HUES6 (cell line): ENCODE measurements around the gene GBA2.

Source experiments
- H3K27ac ChIP-seq: 2 replicates; pipeline ENCODE4 v1.7.0; 2013; ENCODE audit warnings: low read depth, mild to moderate bottlenecking, low read length, inconsistent platforms
- H3K27me3 ChIP-seq: 2 replicates; pipeline ENCODE4 v1.6.1; 2013; ENCODE audit warnings: low read length; ENCODE audit not compliant: control insufficient read depth, insufficient read depth
- H3K36me3 ChIP-seq: 2 replicates; pipeline ENCODE4 v1.6.1; 2013; ENCODE audit warnings: low read length; ENCODE audit not compliant: control insufficient read depth, insufficient read depth
- H3K4me1 ChIP-seq: 2 replicates; pipeline ENCODE4 v1.6.1; 2013; ENCODE audit warnings: low read length; ENCODE audit not compliant: control insufficient read depth, insufficient read depth
- H3K4me3 ChIP-seq: 2 replicates; pipeline ENCODE4 v1.5.1; 2013; ENCODE audit warnings: low read depth, low read length
- H3K9ac ChIP-seq: one replicate; pipeline ENCODE4 v1.6.1; 2013; ENCODE audit warnings: mild to moderate bottlenecking, low read length
- H3K9me3 ChIP-seq: 2 replicates; pipeline ENCODE4 v1.6.1; 2013; ENCODE audit warnings: low read depth, low read length; ENCODE audit not compliant: control insufficient read depth, insufficient read depth

The GBA2 gene

DNA sequence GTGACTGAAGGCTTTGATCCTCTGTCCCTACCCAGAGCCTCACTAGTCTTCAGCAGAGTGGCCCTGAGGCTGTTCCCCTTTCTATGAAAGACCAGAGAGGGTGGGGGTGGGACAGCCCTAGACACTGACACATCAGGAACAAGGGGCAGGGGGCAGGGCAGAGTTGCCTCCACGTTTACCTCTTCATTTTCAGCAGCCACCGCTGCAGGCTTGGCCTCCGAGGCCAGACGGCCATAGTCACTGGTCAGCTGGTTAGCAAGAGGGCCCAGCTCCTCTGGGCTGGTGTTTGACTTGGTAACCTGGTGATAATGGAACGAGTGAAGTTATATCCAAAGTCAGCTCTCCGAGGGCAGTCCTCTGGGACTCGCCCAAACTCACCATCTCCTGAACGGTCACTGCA, 43.7 kb downstream of the GBA2 start:
- no peaks in the 10 kb centered on the region for H3K27me3 ChIP-seq
- H3K36me3 ChIP-seq: peaks cover 92% of the 10 kb centered on the region
- H3K27ac ChIP-seq: no peak overlapping the region
- H3K4me3 ChIP-seq: no peak overlapping the region
- no peaks in the 10 kb centered on the region for H3K9me3 ChIP-seq
- no peak overlapping the region for H3K9ac ChIP-seq
- no peaks in the 10 kb centered on the region for H3K4me1 ChIP-seq

DNA sequence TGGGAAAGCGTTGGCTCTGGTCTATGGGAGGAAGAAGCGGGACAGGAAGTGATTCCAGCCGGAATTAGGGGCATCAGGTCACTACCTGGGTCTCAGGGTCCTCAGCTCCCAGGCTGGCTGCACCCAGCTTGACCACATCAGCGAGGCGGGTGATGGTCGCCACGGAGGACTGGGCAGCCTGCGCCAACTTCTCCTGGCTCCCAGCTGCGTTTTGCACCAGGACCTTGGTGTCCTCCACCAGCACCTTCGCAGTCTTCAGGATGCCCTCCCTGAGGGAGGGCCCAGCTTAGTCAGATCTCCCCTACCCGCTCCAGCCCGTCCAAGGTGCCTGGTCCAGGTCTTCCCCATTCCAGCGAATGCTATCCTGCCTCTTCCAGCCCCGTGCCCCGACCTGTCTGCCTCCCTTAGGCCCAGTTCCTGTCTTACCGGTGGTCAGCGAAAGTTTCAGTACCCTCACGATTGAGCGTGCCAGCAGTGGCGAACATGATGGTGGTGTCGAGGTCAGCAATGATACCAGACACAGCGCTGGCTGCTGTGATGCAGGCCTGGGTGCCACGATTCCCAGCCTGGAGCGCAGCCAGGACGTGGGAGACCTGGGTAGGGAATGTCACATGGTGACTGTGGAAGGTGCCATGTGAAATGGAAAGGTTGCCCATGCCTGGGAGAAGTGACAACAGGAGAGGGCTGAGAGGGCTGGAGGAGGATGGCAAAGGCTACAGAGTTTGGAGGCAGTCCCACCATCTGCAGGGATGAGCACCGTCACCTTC, 44.9 kb downstream of the GBA2 start:
- no peak overlapping the region for H3K27ac ChIP-seq
- H3K4me1 ChIP-seq: no peaks in the 10 kb centered on the region
- H3K9me3 ChIP-seq: no peaks in the 10 kb centered on the region
- H3K27me3 ChIP-seq: no peaks in the 10 kb centered on the region
- peaks cover 98% of the 10 kb centered on the region for H3K36me3 ChIP-seq
- no peak overlapping the region for H3K9ac ChIP-seq
- H3K4me3 ChIP-seq: no peak overlapping the region

DNA sequence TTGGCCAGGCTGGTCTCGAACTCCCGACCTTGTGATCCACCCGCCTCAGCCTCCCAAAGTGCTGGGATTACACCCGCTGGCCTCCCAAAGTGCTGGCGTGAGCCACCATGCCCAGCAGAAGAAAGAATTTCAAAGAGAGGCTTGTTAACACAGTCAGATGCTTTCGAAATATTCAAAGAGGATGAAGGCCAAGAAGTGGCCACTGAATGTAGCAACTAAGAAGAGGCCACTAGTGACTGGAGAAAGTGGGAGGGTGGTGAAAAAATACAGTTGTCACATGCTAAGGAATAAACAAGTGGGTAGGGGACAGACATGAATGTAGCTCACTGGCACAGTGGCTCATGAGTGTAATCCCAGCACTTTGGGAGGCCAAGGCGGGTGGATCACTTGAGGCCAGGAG, 46.3 kb downstream of the GBA2 start:
- H3K9me3 ChIP-seq: no peaks in the 10 kb centered on the region
- H3K27ac ChIP-seq: no peak overlapping the region
- peaks cover 99% of the 10 kb centered on the region for H3K36me3 ChIP-seq
- no peak overlapping the region for H3K4me3 ChIP-seq
- H3K4me1 ChIP-seq: no peaks in the 10 kb centered on the region
- H3K9ac ChIP-seq: no peak overlapping the region
- no peaks in the 10 kb centered on the region for H3K27me3 ChIP-seq

DNA sequence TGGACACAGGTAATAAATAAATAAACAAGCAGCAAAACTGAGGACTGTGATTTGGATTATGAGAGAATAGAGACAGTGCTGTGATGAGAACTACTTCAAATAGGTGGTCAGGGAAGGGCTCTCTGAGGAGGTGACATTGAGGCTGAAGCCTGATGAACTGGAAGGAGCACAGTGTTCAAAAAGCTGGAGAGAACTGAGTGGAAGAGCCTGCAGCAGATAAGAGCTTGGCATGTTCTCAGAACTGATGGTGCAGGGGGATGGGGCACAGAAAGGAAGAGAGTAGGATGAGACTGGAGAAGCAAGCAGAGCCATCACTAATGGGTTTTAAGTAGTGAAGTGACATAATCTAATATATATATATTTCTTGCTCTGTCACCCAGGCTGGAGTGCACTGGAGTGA, 48.1 kb downstream of the GBA2 start:
- no peak overlapping the region for H3K4me3 ChIP-seq

DNA sequence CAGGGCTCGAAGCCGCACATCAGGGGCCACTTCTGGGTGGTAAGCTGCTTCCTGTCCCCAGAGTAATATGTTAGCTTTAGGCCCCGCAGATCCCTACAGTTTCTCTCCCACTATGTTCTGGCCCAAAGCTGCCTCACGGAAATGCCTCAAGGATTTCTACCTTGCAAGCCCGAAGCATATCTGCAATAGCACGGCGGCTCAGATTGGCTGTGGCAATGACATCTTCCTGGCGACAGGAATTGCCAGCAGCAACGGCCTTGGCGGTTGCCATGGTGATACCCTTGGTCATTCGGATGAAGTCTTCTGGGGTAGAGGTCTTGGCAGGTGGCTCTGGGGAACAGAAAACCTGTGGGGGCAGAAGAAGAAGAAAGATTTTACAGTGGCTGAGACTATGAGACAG, 49.0 kb downstream of the GBA2 start:
- H3K36me3 ChIP-seq: peaks cover 90% of the 10 kb centered on the region
- no peaks in the 10 kb centered on the region for H3K27me3 ChIP-seq
- H3K4me1 ChIP-seq: no peaks in the 10 kb centered on the region
- no peaks in the 10 kb centered on the region for H3K9me3 ChIP-seq
- H3K4me3 ChIP-seq: no peak overlapping the region
- no peak overlapping the region for H3K9ac ChIP-seq
- H3K27ac ChIP-seq: no peak overlapping the region

More for the DNA sequence above, 48.1 kb downstream of the GBA2 start:
- H3K9ac ChIP-seq: no peak overlapping the region
- H3K4me1 ChIP-seq: no peaks in the 10 kb centered on the region
- H3K27ac ChIP-seq: no peak overlapping the region
- no peaks in the 10 kb centered on the region for H3K9me3 ChIP-seq
- H3K36me3 ChIP-seq: peaks cover 97% of the 10 kb centered on the region
- H3K27me3 ChIP-seq: no peaks in the 10 kb centered on the region

DNA sequence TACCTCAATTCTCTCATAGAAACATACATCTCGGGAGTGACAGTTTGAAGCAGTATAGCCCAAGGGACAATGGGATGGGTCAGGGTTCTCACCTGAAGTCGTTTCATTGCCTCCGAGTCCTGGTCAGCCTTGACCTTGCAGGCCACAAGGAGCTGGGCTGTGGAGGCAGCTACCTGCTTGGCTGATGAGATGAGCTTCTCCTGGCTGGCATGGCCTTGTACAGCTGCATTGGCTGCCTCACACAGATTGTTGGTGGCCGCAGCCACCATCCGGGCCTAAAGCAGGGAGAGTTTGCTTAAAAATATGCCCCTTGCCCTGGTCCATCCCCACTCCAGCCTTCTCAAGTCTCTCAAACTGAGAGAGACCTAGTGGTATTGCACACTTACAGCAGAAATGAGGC, 50.8 kb downstream of the GBA2 start:
- Histone ChIP-seq H3K4me3 (no peak overlapping the region), H3K36me3 (peaks cover 72% of the 10 kb centered on the region), H3K9ac (no peak overlapping the region), H3K27ac (no peak overlapping the region), H3K27me3 (no peaks in the 10 kb centered on the region), H3K9me3 (no peaks in the 10 kb centered on the region), H3K4me1 (no peaks in the 10 kb centered on the region)

DNA sequence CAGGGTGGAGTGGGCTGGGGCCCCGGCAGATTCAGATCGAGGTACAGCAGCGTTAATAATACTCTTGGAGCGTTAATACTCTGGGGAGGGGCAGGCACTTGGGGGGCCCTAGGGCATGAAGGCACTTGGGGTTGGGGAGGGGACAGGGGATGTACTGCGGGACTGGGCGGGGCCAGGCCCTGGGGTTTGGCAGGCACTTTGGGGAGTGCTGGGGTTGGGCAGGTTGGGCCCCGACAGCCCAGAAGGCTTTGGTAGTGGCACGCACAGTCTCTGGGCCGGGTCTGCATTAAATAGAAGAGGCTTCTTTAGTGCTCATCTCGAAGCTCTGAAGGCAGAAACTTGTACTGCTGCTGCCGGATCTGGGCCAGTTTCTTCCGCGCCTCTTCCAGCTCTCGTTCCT, 51.5 kb downstream of the GBA2 start:
- Histone ChIP-seq H3K27ac (no peak overlapping the region), H3K4me1 (no peaks in the 10 kb centered on the region), H3K9me3 (no peaks in the 10 kb centered on the region), H3K36me3 (peaks cover 65% of the 10 kb centered on the region), H3K4me3 (no peak overlapping the region), H3K9ac (no peak overlapping the region), H3K27me3 (no peaks in the 10 kb centered on the region)

DNA sequence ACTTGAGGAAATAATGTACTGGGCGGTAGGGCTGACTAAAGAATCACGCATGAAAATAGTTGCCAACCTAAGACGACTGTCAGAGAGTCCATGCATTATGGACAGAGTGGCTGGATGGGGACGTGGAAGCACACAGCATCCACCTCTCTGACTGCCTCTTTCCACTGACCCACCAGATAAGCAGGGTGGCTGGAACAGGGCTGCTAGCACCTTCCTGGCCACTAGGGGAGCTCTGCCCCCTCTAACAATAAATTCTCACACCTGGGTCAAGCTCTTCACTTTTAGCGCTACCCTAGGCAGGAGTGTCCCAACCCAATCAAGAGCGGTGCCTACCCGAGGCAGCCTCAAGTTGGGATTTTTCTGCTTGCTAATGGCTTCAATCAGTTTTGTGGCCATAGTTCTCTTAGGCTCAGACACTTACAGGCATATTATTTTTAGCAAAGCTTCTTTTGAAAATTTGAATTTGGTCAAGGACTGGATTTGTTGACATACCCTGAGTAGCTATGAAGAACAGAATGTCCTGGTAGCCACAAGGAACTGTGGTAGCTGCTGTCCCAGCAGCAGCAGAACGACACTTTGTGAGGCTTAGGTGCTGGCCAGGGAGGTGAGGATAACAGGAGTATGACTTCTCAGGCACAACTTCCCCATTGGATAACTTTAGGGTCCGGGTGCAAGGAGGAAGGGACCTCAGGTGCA, 52.4 kb downstream of the GBA2 start:
- Histone ChIP-seq H3K27ac (no peak overlapping the region), H3K4me1 (peaks cover 3% of the 10 kb centered on the region; the same call in 1 of the 2 replicates), H3K9me3 (no peaks in the 10 kb centered on the region), H3K27me3 (no peaks in the 10 kb centered on the region), H3K4me3 (no peak overlapping the region), H3K36me3 (peaks cover 57% of the 10 kb centered on the region), H3K9ac (no peak overlapping the region)

DNA sequence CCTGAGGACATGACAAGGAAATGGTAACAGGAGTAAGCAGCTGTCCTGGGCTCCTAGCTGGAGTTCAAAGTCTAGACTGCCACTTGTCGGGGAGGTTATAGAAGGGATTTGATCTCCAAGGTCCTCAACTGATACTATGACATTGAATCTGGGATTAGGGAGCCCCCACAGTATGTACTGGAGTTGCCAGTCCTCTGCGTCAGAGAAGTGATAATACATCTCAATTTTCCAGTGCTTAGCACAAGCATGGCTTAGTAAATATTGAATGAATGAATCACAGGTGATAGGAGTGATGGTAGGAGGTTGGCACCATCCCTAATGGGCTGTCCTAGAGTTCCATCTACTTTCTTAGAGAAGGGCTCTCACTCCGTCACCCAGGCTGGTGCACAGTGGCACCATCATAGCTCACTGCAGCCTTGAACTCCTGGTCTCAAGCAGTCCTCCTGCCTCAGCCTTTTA, 53.1 kb downstream of the GBA2 start:
- Histone ChIP-seq H3K27ac (no peak overlapping the region), H3K27me3 (no peaks in the 10 kb centered on the region), H3K36me3 (peaks cover 50% of the 10 kb centered on the region)

DNA sequence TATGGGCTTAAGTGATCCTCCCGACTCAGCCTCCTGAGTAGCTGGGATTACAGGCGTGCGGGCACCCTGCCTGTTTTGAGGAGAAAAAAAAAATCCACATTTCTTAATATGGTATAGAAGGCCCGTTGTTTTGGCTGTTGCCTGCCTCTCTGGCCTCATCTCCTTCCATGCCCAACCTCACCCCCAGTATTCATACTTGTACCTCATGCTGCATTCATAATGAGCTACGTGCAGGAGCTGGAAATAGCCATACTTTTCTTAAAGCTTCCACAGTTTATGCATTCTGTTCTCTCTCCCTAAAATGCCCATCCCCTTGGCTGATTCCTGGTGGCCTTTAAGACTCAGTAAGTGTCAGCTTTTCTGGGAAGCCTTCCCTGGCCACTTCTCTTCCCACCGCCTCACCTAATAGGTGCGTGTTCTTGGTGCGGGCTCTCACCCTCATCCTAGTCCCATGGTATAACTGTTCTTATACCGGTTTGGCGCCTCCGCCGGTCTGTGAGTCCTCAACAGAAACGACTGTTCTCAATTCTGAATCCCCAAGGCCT, 57.2 kb downstream of the GBA2 start:
- Histone ChIP-seq H3K4me1 (peaks cover 15% of the 10 kb centered on the region; the same call in 1 of the 2 replicates), H3K9me3 (no peaks in the 10 kb centered on the region), H3K9ac (no peak overlapping the region), H3K36me3 (peaks cover 29% of the 10 kb centered on the region), H3K4me3 (peak overlapping the region; percentile 91; the same call in 1 of the 2 replicates), H3K27me3 (no peaks in the 10 kb centered on the region), H3K27ac (no peak overlapping the region)

More for the DNA sequence above, 53.1 kb downstream of the GBA2 start:
- H3K4me1 ChIP-seq: peaks cover 6% of the 10 kb centered on the region; the same call in 1 of the 2 replicates
- H3K9me3 ChIP-seq: no peaks in the 10 kb centered on the region
- H3K9ac ChIP-seq: no peak overlapping the region
- no peak overlapping the region for H3K4me3 ChIP-seq

DNA sequence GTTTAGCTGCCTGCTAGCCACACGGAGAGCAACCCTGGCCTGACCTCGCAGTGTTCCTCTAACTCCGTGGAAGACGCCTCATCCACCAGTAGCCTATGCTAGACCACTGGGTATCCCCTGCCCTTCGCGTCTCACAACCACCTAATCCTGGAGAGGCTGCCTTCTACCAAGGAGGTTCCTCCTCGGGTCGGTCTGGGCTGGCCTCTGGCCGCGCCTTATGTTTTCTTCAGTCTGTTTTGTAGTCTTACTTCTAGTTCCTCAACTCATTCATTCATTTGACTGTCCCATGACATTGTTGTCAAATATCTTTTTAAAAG, 57.7 kb downstream of the GBA2 start:
- peak overlapping the region; percentile 85; the same call in 1 of the 2 replicates for H3K27ac ChIP-seq
- H3K9me3 ChIP-seq: no peaks in the 10 kb centered on the region
- peaks cover 15% of the 10 kb centered on the region; the same call in 1 of the 2 replicates for H3K4me1 ChIP-seq
- H3K36me3 ChIP-seq: peaks cover 31% of the 10 kb centered on the region
- no peaks in the 10 kb centered on the region for H3K27me3 ChIP-seq
- peak overlapping the region; percentile 91 for H3K4me3 ChIP-seq
- peak overlapping the region; percentile 76 for H3K9ac ChIP-seq
